ENCODE data around the gene TTLL13.

DNA sequence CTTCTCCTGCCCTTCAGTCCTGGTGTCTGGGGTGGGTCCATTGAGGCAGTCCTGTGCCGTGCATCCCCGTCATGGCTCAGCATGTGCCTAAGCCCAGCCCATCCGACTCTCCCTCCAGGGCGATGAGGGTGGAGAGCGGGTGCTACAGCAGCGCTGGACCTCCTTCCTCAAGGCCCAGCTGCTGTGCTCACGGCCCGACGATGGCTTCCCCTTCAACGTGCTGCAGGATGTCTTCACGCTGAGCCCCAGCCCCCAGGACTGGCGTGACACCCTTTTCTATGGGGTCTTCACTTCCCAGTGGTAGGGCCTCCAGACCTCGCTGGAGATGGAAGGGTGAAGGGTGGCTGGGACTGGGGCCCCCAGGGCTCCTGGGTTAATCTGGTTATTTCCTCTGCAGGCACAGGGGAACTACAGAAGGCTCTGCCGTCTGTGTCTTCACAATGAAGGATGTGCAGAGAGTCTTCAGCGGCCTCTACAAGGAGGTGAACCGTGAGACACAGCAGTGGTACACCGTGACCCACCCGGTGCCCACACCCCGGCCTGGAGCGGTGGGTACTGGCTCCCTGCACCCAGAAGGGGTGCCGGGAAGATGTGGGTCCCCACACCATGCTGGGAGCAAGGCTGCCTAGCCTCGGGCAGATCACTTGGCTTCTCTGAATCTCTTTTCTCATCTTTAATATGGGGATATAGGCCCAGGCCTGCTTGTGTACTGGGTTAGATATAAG is 25.8 kb upstream of the TTLL13 start:
- no peak for TF ChIP-seq EZH2 (IDR thresholded peaks at IDR 0.05; ENCODE audit: insufficient read depth, low read length)
- TF ChIP-seq, protein P1, sequence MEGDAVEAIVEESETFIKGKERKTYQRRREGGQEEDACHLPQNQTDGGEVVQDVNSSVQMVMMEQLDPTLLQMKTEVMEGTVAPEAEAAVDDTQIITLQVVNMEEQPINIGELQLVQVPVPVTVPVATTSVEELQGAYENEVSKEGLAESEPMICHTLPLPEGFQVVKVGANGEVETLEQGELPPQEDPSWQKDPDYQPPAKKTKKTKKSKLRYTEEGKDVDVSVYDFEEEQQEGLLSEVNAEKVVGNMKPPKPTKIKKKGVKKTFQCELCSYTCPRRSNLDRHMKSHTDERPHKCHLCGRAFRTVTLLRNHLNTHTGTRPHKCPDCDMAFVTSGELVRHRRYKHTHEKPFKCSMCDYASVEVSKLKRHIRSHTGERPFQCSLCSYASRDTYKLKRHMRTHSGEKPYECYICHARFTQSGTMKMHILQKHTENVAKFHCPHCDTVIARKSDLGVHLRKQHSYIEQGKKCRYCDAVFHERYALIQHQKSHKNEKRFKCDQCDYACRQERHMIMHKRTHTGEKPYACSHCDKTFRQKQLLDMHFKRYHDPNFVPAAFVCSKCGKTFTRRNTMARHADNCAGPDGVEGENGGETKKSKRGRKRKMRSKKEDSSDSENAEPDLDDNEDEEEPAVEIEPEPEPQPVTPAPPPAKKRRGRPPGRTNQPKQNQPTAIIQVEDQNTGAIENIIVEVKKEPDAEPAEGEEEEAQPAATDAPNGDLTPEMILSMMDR (IDR thresholded peaks at IDR 0.05; ENCODE audit: insufficient read depth, low read depth, low read length) = no peak

Measured in astrocyte (in vitro differentiated cells and primary cell).